Subcutaneous adipose tissue (tissue), 4 donors: ENCODE results near the gene FAM110A. TPM values are rescaled to one million over a fixed set of nuclear protein-coding genes. Genes with fewer than 3 reads are reported as not detected.

Experiments
- CTCF ChIP-seq: fragments of 450-650 bp; IDR thresholded peaks from one replicate; pipeline ENCODE4 v1.5.1; 2016; ENCODE audit warnings: low read depth, mild to moderate bottlenecking, control low read depth, antibody characterized with exemption, moderate library complexity
- total RNA-seq, 4 donors: library from RNA; depleted of rRNA; stranded (reverse); fragments of >200 nt; gene quantifications; one replicate each; pipeline ENCODE4 v1.1.0, GENCODE V29; 2016

Gene FAM110A
- 1 to 10 TPM in 3 of 4 donors, not detected in 1; 2.7 to 4.6 (median 2.8) TPM for total RNA-seq

GRCh38 chr20:833450-834150 is at the start of gene FAM110A:
FAM110A (plus strand) TSS chr20:833715; CDS start chr20:844805, 11,090 bp downstream.
- TF ChIP-seq CTCF: no peak

- TF ChIP-seq CTCF: no peak
Measured at GRCh38 chr20:787825-788224, 45.7 kb upstream of the FAM110A start.

GRCh38 chr20:791056-791455 is 42.5 kb upstream of the FAM110A start:
- no peak for TF ChIP-seq CTCF

GRCh38 chr20:792248-792647 is 41.3 kb upstream of the FAM110A start:
- no peak for TF ChIP-seq CTCF

- no peak for TF ChIP-seq CTCF
Measured at GRCh38 chr20:796921-797320, 36.6 kb upstream of the FAM110A start.

- no peak for TF ChIP-seq CTCF
Measured at GRCh38 chr20:801678-802077, 31.8 kb upstream of the FAM110A start.

GRCh38 chr20:805713-806112 is 27.8 kb upstream of the FAM110A start:
- TF ChIP-seq CTCF: no peak
